Caco-2 (cell line): ENCODE measurements around the gene KRTAP5-4. TPM values are rescaled to one million over a fixed set of nuclear protein-coding genes. Genes with fewer than 3 reads are reported as not detected.
"Not testable (repeated sequence)": the region's sequence is repeated elsewhere in the genome, so short reads cannot be mapped to it uniquely, and the experiment has no call there.

Experiments used
- BruUV-seq: library from RNA; stranded (reverse); fragments of 400-500 nt; replicated peaks from 2 replicates; lab custom pipeline; 2021; lab: Mats Ljungman, UMichigan
- CTCF ChIA-PET: fragments of 300-600 bp; sonication (Branson Sonifier 250); formaldehyde crosslinking; loops from one replicate; lab custom pipeline; 2022; ENCODE audit warnings: antibody characterized with exemption; lab: Charles Lee
- POLR2A ChIA-PET: fragments of 300-600 bp; sonication (Branson Sonifier 250); formaldehyde crosslinking; loops from one replicate; lab custom pipeline; 2022; ENCODE audit warnings: antibody characterized with exemption; lab: Charles Lee
- DNase-seq, 2 experiments: peaks; one replicate each; pipeline versions ENCODE4 v3.0.0 to v3.0.0-alpha.2; 2020 to 2022
- H3K27me3 ChIP-seq: replicated peaks from 2 replicates; pipeline ENCODE4 v1.6.0; 2011; ENCODE audit warnings: low read length; ENCODE audit not compliant: control insufficient read depth, insufficient read depth
- H3K36me3 ChIP-seq: 2 replicates; pipeline ENCODE4 v1.5.1; 2011; ENCODE audit warnings: low read length; ENCODE audit not compliant: control insufficient read depth, insufficient read depth
- H3K4me1 ChIP-seq: fragments of 250-450 bp; sonication (Bioruptor Pico); 2 replicates; pipeline ENCODE4 v1.5.1; 2020; ENCODE audit warnings: mild to moderate bottlenecking
- H3K4me3 ChIP-seq: 2 replicates; pipeline ENCODE4 v1.5.1; 2011; ENCODE audit warnings: low read depth, mild to moderate bottlenecking, control low read depth, low read length
- H3K9me3 ChIP-seq: fragments of 250-450 bp; sonication (Bioruptor Pico); 2 replicates; pipeline ENCODE4 v1.5.1; 2020; ENCODE audit warnings: mild to moderate bottlenecking, moderate library complexity
- H3K27ac Mint-ChIP-seq: one replicate; pipeline ENCODE4 v1.8.0; 2022; ENCODE audit warnings: mixed read lengths; ENCODE audit not compliant: unreplicated experiment
- H3K27me3 Mint-ChIP-seq: one replicate; pipeline ENCODE4 v1.8.0; 2022; ENCODE audit warnings: mixed read lengths; ENCODE audit not compliant: insufficient read depth, unreplicated experiment
- H3K36me3 Mint-ChIP-seq: one replicate; pipeline ENCODE4 v1.8.0; 2022; ENCODE audit warnings: mild to moderate bottlenecking, mixed read lengths; ENCODE audit not compliant: insufficient read depth, unreplicated experiment
- H3K4me1 Mint-ChIP-seq: one replicate; pipeline ENCODE4 v1.8.0; 2022; ENCODE audit warnings: low read depth, mixed read lengths; ENCODE audit not compliant: unreplicated experiment
- H3K4me3 Mint-ChIP-seq: one replicate; pipeline ENCODE4 v1.8.0; 2022; ENCODE audit warnings: mild to moderate bottlenecking, moderate library complexity, mixed read lengths; ENCODE audit not compliant: unreplicated experiment
- H3K9me3 Mint-ChIP-seq: one replicate; pipeline ENCODE4 v1.8.0; 2022; ENCODE audit warnings: mixed read lengths; ENCODE audit not compliant: unreplicated experiment
- intact Hi-C: fragments of 100-400 bp; cut with micrococcal nuclease; formaldehyde crosslinking; loops from one replicate; pipeline ENCODE4 v1.10.0; 2022; ENCODE audit not compliant: unreplicated experiment
- total RNA-seq: library from RNA; stranded (reverse); gene quantifications from 2 replicates; pipeline ENCODE4 v1.2.3, GENCODE V29; 2022
- TF ChIP-seq, protein P1 (sequence below), 2 experiments: fragments of 200-600 bp in 1 of 2; IDR thresholded peaks; 1 replicate in 1 of 2; 2 replicates in 1 of 2; pipeline versions ENCODE4 v1.5.1 to v1.8.0; 2011 to 2022; ENCODE audit warnings: antibody characterized with exemption in 1 of 2, control low read depth in 1 of 2, inconsistent platforms in 1 of 2, low read depth in 1 of 2, low read length in 1 of 2, mild to moderate bottlenecking in 1 of 2, moderate library complexity in 1 of 2; ENCODE audit not compliant: insufficient read depth in 1 of 2, severe bottlenecking in 1 of 2, unreplicated experiment in 1 of 2

The KRTAP5-4 gene
- total RNA-seq, 1 experiment from 2014 or later = not detected

- H3K36me3 Mint-ChIP-seq = no peaks in the 10 kb centered on the region
- TF ChIP-seq, protein P1, sequence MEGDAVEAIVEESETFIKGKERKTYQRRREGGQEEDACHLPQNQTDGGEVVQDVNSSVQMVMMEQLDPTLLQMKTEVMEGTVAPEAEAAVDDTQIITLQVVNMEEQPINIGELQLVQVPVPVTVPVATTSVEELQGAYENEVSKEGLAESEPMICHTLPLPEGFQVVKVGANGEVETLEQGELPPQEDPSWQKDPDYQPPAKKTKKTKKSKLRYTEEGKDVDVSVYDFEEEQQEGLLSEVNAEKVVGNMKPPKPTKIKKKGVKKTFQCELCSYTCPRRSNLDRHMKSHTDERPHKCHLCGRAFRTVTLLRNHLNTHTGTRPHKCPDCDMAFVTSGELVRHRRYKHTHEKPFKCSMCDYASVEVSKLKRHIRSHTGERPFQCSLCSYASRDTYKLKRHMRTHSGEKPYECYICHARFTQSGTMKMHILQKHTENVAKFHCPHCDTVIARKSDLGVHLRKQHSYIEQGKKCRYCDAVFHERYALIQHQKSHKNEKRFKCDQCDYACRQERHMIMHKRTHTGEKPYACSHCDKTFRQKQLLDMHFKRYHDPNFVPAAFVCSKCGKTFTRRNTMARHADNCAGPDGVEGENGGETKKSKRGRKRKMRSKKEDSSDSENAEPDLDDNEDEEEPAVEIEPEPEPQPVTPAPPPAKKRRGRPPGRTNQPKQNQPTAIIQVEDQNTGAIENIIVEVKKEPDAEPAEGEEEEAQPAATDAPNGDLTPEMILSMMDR (IDR thresholded peaks at IDR 0.05; ENCODE audit: insufficient read depth in 1 of 2, low read depth in 1 of 2, low read length in 1 of 2, severe bottlenecking in 1 of 2, unreplicated experiment in 1 of 2) = no peak
- no peaks in the 10 kb centered on the region for H3K4me1 ChIP-seq
- peaks cover 8% of the 10 kb centered on the region for H3K4me1 Mint-ChIP-seq
- no peaks in the 10 kb centered on the region for H3K27me3 ChIP-seq
- H3K4me3 Mint-ChIP-seq = no peak overlapping the region
- H3K27ac Mint-ChIP-seq = no peak overlapping the region
- no peak overlapping the region for H3K4me3 ChIP-seq
- H3K36me3 ChIP-seq = no peaks in the 10 kb centered on the region
- H3K27me3 Mint-ChIP-seq = no peaks in the 10 kb centered on the region
- POLR2A ChIA-PET = no interaction called here
- no peaks in the 10 kb centered on the region for H3K9me3 Mint-ChIP-seq
- DNase-seq = peak in 1 of 2 experiments; percentile 25
- BruUV-seq = no TSS peak
- CTCF ChIA-PET = no interaction called here
- no peaks in the 10 kb centered on the region for H3K9me3 ChIP-seq
- intact Hi-C loops = no loop called here
These were observed 45.3 kb upstream of the KRTAP5-4 start for GRCh38 chr11:1667121-1667850.

DNA sequence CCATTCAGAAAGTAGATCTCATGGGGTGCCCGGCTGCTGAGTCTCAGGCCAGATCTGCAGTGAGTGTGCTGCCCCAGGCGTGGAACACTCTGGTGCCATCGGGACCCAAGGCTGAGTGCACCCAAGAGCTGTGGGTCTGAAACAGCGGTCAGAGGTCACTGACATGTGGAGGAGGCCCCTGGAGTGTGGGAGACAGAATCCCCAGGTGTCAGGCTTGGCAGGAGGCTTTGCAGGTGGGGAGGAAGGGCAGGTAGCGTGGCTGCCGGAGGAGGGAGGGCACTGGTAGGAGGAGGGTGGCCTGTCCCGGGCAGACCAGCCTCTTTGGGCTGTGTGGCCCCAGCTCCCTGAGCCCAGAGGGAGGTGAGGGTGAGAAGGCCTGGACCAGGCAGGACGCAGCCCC lies 43.4 kb upstream of the KRTAP5-4 start:
- Mint-ChIP-seq H3K36me3 (no peaks in the 10 kb centered on the region), H3K4me1 (peaks cover 16% of the 10 kb centered on the region), H3K27me3 (no peaks in the 10 kb centered on the region), H3K4me3 (no peak overlapping the region), H3K9me3 (no peaks in the 10 kb centered on the region), H3K27ac (no peak overlapping the region)
- Histone ChIP-seq H3K4me1 (peaks cover 3% of the 10 kb centered on the region; the same call in 1 of the 2 replicates), H3K36me3 (no peaks in the 10 kb centered on the region), H3K9me3 (no peaks in the 10 kb centered on the region), H3K27me3 (no peaks in the 10 kb centered on the region), H3K4me3 (no peak overlapping the region)
- no TSS peak for BruUV-seq
- DNase-seq = peak in 1 of 2 experiments; percentile 16
- TF ChIP-seq, protein P1 (IDR thresholded peaks at IDR 0.05; ENCODE audit: insufficient read depth in 1 of 2, low read depth in 1 of 2, low read length in 1 of 2, severe bottlenecking in 1 of 2, unreplicated experiment in 1 of 2) = no peak
- ChIA-PET CTCF (no interaction called here), POLR2A (no interaction called here)
- intact Hi-C loops = no loop called here

GRCh38 chr11:1662699-1663283 lies 40.9 kb upstream of the KRTAP5-4 start:
- H3K36me3 Mint-ChIP-seq, H3K27me3 ChIP-seq, intact Hi-C loops, H3K9me3 ChIP-seq, H3K4me3 ChIP-seq, H3K27ac Mint-ChIP-seq, H3K4me3 Mint-ChIP-seq, H3K27me3 Mint-ChIP-seq, H3K36me3 ChIP-seq, POLR2A ChIA-PET, CTCF ChIA-PET, BruUV-seq, H3K9me3 Mint-ChIP-seq: not testable (repeated sequence)
- H3K4me1 Mint-ChIP-seq = peaks cover 31% of the 10 kb centered on the region
- DNase-seq = peak in 1 of 2 experiments; percentile 5
- peaks cover 11% of the 10 kb centered on the region; the same call in 1 of the 2 replicates for H3K4me1 ChIP-seq

- H3K4me3 Mint-ChIP-seq, H3K36me3 Mint-ChIP-seq, H3K9me3 Mint-ChIP-seq, CTCF ChIA-PET, H3K36me3 ChIP-seq, H3K27me3 ChIP-seq, H3K9me3 ChIP-seq, POLR2A ChIA-PET, H3K4me3 ChIP-seq, intact Hi-C loops, H3K27me3 Mint-ChIP-seq, BruUV-seq: not testable (repeated sequence)
- peaks cover 11% of the 10 kb centered on the region; the same call in 1 of the 2 replicates for H3K4me1 ChIP-seq
- H3K27ac Mint-ChIP-seq = peak overlapping the region; percentile 43
- H3K4me1 Mint-ChIP-seq = peaks cover 29% of the 10 kb centered on the region
- peak in 1 of 2 experiments; percentile 49 for DNase-seq
These were observed 39.7 kb upstream of the KRTAP5-4 start for GRCh38 chr11:1661454-1662269.
